ENCODE results near the gene RPS17.
"Not testable (repeated sequence)": the region's sequence is repeated elsewhere in the genome, so short reads cannot be mapped to it uniquely, and the experiment has no call there.

DNA sequence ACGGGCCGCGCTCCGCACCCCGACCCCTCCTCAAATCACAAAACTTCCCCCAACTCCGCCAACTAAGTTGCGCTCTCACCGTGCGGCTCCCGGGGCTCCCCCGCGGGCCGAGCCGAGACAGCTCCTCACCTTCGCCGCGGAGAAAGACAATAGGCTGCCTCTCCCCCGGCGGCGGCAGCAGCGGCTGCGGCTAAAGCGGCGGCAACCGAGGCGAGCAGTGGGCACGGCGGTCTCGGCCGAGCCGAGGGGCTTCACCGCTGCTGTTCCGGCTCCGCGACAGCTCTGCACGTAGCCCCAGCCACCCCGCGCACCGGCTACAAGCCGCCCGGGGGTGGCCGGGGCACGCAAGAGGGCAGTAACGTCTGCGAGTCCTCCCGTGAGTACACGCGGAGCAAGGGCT, 26.7 kb downstream of the RPS17 start:
- TF ChIP-seq POLR2AphosphoS5 (IDR thresholded peaks at IDR 0.05; ENCODE audit: borderline replicate concordance, low read depth, low read length); EZH2 (IDR thresholded peaks at IDR 0.05): not testable (repeated sequence)

All from SK-N-MC (cell line).